GM19240 (cell line): Measurements from ENCODE around the gene TREML2.

Experiments used
- DNase-seq: peaks from one replicate; pipeline ENCODE4 v3.0.0; 2011; ENCODE audit warnings: low spot score; ENCODE audit not compliant: insufficient read length

The TREML2 gene

DNA sequence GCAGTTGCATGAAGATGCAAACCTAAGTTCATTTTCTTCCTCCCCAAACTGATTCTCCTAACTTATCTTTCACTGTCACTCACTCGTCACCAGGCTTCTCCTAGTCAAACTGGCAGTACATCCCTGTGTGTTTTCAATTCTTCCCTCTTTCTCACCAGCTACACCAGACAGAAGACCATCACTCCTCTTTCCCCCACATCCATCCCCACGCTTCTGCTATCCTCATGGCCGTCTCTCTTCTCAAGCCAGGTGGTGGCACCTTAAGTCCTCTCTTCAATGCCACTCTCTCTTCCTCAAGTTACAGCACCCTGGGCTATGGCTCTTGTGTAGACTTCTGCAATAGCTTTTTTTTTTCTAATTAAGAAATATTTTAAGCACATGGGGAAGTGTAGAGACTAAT, 23.7 kb downstream of the TREML2 start:
- DNase-seq: no peak

DNA sequence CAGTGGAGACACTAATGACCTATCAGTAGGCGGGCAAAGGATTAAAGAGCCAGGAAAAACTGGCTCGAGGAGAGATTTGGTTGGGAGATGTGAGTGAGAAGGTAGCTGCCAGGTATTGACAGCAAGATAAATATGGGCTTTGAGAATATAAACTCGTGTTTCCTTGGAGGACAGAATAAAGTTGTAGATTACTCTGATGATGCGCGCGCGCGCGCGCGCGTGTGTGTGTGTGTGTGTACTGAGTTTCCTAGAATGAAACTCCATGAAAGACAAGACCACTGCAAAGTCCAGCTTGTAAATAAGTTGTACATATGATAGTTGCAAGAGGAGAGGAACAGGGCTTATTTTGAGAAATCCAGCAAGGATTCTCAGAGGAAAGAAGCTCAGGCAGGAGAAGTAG, 24.8 kb downstream of the TREML2 start:
- no peak for DNase-seq

DNA sequence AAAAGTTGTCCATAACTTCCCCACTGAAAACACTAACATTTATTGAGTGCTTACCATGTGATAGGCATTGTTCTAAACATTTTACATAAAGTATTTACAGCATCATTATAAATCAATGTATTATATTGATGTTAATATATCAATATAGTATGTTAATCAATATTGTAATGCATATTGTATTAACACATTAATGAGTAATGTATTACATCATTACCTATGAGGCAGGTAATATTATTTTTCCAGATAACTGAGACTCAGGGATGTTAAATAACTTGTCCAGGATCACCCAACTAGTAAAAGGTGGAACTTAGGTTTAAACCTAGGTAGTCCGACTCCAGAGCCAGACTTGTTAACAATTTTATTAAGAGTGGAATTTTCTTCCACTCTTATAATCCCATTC, 25.9 kb downstream of the TREML2 start:
- no peak for DNase-seq

DNA sequence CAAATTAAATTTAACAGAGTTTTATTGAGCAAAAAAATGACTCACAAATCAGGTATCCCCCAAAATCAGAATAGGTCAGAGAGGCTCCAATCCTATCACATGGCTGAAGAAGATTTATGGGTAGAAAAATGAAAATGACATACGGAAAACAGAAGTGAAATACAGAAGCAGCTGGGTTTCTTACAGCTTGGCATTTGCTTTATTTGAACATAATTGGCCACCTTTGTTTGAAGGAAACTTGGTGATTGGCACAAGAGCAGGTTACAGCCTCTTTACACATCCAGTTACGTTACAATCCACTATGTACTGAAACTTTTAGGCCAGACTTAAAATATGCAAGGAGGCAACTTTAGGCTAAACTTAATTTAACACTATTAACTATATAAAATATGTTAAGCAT, 26.3 kb downstream of the TREML2 start:
- no peak for DNase-seq

DNA sequence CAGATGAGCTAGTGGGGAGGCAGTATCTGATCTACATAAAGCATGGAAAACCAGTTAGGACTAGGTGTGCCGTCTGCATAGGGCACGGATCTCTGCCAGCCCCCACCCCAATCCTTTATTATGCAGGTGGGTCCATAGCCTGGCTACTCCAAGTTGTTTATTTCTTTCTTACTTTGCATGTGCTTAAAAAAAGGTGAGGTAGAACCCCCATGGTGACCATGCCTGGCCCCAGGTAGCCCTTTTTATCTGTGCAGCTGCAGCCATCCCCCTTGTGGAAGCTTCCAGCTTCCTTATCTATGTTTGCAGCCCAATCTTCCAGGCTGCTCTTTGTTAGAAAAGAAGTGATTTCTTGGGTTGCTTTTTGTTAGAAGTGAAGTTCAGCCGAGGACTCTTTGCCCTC, 29.0 kb downstream of the TREML2 start:
- DNase-seq: no peak

DNA sequence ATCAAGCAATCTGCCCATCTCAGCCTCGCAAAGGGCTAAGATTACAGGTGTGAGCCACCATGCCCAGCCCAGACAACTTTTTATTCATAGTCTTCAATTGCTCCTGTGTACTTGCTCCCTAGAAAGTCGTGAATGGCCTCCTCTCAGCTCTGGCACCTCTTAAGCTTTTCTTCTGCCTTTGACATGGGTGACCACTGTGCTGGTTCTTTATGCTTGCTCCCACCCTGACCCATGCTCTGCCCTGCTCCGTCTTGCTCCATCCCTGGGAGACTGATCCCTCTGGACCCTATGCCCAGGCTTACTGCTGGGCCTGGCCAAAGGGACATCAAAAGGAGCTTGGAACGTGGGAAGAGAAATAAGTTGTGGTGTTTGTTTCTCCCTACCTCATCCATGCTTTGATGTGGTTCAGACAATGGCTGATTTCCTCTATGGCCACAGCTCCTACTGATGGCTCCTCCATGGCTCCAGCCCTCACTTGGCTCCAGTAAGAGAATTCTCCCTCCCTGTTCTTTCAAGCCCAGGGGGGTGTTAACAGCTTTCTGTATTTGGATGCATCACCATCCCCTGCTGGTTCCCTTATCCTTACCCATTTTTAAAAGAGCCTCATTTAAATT, 30.3 kb downstream of the TREML2 start:
- DNase-seq: no peak

DNA sequence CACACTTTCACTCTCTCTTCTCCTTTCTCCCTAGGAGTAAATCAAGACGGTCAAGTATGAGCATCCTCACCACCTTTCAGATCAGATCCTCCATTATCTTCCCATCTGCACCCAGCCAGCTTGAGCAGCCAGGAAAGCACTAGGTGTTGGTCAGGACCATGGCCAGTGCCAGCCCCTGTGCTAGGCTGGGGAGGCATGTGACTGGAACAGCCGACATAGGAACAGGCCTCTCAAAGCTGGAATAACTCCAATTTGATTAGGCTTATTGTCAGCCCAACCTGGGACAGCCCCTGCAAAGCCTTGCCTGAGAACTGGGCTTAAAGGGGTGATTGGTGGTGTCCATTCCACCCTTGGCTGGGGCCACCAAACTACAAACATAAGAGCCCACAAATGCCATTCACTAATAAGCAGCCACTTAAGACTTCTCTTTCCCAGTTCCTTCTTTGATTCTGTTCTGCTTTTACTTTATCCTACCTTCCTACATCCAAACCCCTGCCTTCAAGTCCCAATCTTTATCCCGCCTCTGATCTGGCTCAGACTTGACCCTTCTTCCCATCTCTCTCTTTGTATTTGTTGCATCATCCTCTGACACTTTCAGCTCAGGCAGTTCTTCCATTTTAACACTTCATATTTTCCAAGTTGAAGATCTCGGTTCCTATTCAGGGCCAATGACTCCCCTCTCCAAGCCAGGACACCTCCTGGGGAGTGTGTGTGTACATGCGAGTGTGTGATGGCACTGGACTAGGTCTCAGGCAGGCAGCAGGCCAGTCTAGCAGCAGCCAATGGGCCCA, 33.6 kb downstream of the TREML2 start:
- DNase-seq: no peak

DNA sequence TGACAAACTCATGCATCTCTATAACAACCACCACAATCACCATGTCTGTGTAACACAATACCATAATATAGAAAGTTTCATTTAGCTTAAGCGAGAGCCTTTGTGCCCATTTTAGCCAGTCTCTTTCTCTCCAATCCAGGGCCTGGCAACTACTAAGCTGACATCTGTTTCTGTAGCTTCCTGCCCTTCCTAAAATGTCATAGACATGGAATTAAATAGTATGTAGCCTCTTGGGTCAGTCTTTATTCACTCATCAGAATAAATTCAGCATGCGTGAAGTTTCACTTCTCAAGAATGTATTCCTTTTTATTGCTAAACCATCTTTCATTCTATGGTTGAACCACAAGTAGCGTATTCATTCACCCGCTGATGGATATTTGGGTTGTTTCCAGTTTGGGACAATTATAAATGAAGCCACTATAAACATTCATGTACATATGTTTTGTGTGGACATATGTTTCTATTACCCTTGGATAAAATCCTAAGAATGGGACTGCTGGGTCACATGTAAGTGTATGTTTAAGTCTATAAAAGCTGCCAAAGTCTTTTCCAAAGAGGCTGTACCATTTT, 36.3 kb downstream of the TREML2 start:
- no peak for DNase-seq

DNA sequence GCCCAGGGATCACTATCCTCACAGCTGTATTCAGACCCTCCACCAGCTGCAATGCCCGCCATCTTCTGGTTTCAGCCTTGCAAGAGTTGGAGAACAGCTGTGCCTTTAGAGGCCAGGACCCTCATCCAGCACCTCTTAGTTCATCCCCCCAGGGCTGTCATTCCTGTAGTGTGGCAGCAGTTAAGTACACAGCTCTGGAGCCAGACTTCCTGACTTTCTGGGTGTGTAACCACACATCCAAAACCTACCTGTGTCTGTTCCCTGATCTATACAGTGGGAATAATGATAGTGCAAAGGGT, 37.6 kb downstream of the TREML2 start:
- DNase-seq: no peak

DNA sequence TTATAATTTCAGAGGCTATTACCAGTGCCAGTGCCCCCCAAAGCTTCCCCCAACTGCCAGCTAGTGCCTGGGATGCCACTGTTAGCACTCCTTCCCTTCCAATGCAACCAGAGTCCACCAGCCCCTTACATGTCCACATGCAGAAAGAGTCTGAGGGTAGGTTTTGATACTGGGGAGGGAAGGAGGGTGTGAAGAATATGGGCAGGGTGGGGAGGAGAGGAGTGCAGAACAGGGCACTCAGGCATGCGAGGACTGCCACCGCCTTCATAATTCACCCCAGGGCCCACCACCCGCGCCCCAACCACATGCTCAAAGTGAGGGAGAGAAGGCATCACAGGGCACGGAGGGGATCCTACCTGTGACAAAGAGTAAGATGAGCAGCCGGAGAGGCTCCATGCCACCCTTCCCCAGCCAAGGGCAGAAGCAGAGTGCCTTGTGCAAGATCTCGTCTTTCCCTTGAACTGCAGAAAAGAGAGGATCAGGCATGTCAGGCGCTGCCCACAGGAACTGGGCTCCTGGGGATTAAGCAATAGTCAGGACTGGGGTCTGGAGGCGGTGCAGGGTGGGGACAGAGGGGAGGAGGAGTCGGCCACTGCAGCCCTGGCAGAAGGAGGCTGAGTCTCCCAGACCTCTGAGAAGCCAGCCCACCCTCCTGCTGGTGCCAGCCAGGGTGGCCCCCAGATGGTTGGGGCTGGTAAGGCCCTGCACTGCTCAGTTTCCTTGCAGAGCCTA, 38.1 kb downstream of the TREML2 start, which contains the start of gene TREM2:
Gene TREM2, minus strand, starts transcription at position 430 of the 732 bp plus-strand sequence. Its CDS starts 34 bp downstream, at position 396.
- no peak for DNase-seq

DNA sequence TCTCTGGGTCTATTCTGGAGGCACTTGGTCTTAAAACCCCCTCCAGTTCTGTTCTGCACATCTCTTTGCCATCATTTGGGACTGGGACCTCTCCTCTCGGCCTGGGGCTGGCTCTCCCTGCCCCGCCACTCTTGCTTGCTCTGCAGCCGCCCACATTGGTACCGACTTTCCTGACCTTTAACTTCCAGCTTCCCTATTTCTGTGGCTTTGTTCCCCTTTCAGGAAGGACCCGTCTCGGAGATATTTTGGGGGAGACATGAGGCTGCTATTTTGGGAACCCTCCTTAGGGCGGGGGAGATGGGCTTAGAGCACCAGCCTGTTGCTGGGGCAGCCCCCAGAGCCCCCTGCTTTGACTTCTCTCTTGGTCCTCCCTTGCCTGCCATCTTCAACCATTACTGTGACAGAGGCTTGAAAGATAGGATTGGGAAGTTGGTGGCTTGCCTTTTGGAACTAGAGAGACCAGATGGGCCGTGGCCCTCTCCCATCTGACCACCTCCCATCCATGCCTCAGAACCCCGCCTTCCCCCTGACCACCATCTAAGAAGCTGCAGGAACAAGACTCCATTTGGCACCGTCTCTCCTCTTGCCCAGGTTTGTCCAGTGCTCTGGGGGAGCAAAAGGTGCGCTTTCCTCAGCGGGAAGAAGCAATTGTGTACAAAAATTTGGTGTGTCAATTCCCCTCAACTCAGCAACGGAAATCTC, 38.9 kb downstream of the TREML2 start:
- DNase-seq: no peak

DNA sequence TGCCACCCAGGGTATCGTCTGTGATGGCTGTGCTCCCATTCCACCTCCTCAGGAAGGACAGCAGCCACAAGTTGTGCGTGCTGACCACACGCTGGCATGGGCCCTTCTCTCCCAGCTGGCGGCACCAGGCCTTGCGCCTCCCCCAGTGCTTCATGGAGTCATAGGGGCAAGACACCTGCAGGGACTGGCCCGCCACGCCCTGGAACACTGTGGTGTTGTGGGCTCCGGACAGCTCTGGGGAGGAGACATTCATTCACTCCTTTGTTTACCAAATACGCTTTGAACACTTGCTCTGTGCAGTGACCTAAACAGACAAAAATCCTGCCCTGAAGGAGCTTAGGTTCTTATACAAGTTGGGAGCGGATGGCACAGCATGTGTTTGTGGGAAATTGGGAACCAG, 39.6 kb downstream of the TREML2 start:
- no peak for DNase-seq

DNA sequence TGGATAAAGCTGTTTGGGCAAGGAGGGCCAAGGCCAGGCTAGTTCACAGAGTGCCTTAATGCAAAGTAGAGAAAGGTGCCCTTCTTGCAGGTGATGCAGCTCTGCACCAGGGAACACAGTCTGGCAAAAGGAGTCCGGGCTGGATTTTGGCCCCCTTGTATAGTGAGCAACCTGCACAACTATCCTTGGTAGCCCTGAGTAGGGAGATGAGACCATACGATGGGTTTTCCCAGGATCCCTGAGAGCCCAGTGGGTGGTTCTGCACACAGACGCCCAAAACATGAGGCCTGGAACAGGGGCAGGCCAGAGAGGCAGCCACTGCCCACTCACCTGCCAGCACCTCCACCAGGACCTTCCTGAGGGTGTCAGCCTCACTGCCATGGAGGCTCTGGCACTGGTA, 40.0 kb downstream of the TREML2 start:
- no peak for DNase-seq

DNA sequence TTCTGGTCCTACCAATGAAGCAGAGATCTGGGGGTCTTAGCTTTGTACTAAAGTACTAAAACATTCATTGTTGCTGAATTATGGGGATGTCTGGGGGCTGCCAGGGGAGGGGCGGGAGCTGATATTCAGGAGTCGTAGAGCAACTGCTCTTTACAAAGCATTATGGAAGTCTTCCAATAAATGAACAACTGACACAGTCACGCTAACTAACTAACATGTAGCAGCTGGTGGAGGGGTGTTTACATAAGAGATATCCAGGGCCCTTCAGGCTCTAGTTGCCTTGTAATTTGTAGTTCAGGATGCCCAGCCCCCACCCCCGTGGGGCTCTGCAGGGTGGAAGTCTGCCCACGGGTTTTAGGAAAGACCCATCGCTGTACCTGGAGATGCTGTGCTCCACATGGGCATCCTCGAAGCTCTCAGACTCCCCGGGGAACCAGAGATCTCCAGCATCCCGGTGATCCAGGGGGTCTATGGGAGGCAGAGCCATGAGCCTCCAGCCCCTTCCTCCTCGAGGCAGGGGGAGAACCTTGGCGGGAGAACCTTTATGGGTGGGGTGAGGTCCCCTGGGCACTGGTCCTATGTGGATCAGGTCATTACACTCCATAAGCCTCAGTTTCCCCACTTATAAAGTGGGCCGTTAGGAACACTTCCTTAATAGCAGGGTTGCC, 41.4 kb downstream of the TREML2 start:
- no peak for DNase-seq

DNA sequence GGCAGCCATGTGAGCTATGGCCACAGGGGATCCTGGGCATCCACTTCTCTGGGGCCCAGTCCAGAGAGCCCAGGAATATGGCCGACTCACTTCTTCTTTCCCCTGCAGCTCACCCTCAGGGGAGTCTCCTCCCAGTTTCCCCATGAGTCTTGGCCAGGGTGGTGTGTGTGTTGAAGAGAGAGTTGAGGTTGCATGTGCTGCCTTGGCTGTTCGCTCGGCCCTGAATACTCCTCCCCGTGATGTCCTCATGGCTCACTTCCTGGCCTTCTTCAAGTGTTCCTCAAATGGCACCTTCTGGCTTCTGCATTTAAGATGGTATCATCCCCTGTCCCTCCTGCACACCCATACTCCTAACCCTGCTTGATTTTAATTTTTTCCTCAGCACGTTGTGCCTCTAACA, 43.6 kb downstream of the TREML2 start:
- DNase-seq: no peak

DNA sequence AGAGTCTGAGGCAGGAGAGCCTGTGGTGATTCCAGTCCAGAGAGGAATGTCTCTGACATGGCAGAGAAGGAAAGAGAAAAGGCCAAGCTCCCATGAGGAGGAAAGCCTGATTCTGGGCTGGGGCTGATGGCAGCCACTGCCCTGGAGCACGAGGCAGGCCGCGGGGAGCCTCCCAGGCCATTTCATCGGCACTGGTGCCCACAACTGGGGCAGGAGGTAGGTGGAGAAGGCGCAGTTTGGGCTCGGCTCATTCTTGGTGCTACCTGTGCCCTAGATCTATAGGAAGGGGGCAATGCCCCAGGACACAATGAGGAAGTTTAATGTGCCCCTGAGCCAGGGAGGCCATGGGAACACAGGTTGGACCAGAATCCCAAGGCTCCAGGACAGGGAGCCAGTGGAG, 44.2 kb downstream of the TREML2 start:
- DNase-seq: no peak

DNA sequence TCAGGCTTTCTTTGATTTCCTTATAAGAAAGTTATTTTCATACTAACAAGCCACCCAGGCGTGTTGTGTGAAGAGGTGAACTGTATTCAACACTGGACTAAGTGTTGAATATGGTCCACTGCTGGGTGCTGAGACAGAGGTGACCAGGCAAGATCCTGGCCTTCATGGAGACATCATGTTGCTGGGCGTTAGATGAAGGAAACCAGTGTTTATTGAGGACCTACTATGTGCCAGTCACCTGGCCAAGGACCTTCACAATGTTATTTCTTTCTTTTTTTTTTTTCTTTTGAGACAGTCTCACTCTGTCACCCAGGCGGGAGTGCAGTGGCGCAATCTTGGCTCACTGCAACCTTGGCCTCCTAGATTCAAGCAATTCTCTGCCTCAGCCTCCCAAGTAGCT, 44.9 kb downstream of the TREML2 start:
- no peak for DNase-seq

DNA sequence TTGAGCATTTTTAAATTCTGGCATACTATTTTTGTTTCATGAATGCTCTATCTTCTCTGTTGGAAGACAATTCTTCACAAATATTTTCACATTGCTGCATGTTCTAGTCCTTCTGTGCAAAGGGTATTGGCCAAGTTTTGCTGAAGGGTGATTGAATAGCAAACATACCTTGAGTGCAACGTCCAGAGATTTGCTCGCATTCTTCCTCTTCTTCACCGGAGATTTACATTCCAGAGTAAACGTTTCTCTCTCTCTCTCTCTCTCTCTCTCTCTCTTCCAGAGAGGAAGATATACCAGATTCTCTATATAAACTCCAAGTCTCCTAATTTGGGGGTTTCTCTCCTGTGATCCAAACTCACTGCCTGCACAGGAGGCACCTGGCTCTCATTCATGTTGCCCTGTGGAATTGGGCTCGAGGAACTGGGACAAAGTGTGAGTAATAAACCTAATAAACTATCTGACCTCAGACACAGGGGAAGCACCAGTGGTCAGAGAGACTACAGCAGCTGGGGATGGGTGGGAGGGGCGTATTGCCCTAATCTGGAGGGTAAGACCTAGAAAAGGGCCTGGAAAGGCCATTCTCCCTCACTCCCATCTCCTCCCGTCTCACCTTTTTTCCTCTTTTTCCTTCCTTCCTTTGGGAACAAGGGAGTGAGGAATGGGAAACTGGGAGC, 45.7 kb downstream of the TREML2 start:
- DNase-seq: no peak

DNA sequence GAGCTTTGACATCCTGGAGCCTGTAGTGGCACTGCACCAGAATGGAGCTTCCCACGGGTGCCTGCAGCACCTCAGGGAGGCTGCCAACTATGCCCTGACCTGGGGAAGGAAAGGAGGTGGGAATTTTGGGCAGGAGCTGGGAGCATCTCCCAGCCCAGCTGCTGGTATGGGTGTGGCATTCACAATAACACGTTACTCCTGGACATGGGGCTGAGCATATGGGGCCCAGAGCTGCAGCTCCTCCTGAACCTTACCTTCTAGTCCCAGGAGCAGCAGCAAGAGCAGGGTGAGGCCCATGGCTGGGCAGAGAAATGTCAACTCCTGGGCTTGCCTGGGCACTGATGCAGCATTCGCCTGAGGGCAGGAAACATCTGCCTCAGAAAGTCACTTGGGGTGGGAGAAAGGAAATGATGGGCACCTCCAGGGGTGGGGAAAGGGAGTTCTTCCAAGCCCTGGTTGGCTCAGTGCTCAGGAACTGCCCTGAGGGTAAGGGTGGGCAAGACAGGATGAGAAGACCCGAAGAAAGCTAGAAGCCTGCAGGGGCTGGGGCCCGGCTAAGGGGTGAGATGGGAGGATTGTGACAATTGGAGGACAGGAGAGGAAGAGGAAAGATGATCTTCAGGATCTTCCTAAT, 46.8 kb downstream of the TREML2 start, which contains the start of gene TREML1:
Gene TREML1, minus strand, starts transcription at position 356 of the 634 bp plus-strand sequence. Its CDS starts 59 bp downstream, at position 297.
- DNase-seq: no peak

DNA sequence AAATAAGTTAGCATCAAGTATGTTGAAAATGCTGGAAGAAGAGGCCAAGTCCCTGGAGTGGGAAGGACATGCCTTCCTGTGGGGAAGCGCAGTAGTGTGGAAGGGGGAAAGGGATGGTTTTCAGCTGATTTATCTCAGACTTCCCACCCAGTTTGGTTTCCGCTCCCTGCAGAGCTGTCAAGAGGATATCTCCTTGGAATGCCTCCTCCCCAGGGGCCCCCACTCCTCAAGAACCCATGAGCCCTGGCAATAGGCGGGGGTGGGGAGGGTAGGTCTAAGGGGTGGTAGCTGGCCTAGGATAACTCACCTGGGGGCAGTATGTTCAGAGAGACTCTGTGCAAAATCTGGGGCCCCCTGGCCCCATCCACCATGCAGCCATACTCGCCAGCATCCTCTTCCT, 47.5 kb downstream of the TREML2 start:
- no peak for DNase-seq
